Ishikawa (cell line): Measurements from ENCODE around the gene KDM1A.

Experiments
- CEBPB ChIP-seq: IDR thresholded peaks from 2 replicates; pipeline ENCODE4 v1.6.1; 2012
- CREB1 ChIP-seq: IDR thresholded peaks from 2 replicates; pipeline ENCODE4 v1.6.1; 2012; ENCODE audit warnings: low read depth
- EGR1 ChIP-seq: IDR thresholded peaks from 2 replicates; pipeline ENCODE4 v1.6.1; 2012
- EP300 ChIP-seq: IDR thresholded peaks from 2 replicates; pipeline ENCODE4 v1.6.1; 2012; ENCODE audit warnings: borderline replicate concordance
- FOXM1 ChIP-seq: IDR thresholded peaks from 2 replicates; pipeline ENCODE4 v1.6.1; 2012; ENCODE audit warnings: low read depth, borderline replicate concordance
- NFIC ChIP-seq: IDR thresholded peaks from 2 replicates; pipeline ENCODE4 v1.6.1; 2012
- RAD21 ChIP-seq: IDR thresholded peaks from 2 replicates; pipeline ENCODE4 v1.6.1; 2012; ENCODE audit warnings: low read depth
- TAF1 ChIP-seq: IDR thresholded peaks from 2 replicates; pipeline ENCODE4 v1.6.1; 2012; ENCODE audit warnings: low read depth, mild to moderate bottlenecking
- TCF12 ChIP-seq: IDR thresholded peaks from 2 replicates; pipeline ENCODE4 v1.6.1; 2012; ENCODE audit warnings: low read depth
- TEAD4 ChIP-seq: IDR thresholded peaks from 2 replicates; pipeline ENCODE4 v1.6.1; 2012
- YY1 ChIP-seq: IDR thresholded peaks from 2 replicates; pipeline ENCODE4 v1.6.1; 2012; ENCODE audit warnings: low read depth
- ZBTB7A ChIP-seq: IDR thresholded peaks from 2 replicates; pipeline ENCODE4 v1.6.1; 2012; ENCODE audit warnings: low read depth
- TF ChIP-seq, protein P1 (sequence below): IDR thresholded peaks from 2 replicates; pipeline ENCODE4 v1.6.1; 2012
- TF ChIP-seq, protein P2 (sequence below): IDR thresholded peaks from 2 replicates; pipeline ENCODE4 v1.6.1; 2012
- TF ChIP-seq, protein P3 (sequence below): IDR thresholded peaks from 2 replicates; pipeline ENCODE4 v1.6.1; 2012; ENCODE audit warnings: low read depth, mild to moderate bottlenecking

The KDM1A gene

DNA sequence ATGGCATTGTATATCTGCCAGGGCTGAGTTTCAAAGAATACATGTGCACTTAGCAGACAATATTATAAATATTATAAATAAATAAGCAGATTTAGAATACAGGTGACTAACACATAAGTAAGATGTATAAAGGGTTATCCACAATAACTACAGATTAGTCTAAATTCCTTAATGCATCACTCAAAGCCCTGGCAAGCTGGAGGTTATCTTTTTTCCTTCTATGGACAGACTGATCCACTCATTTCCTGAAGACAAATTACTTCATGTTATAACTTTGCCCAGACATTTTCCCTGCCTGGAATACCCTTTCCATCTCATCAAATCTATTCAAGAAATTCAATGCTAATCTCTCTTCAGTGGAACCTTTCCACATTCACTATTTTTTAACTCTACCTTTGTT, 110.6 kb downstream of the KDM1A start:
- TF ChIP-seq TEAD4 (no peak), CEBPB (no peak), TAF1 (no peak), YY1 (no peak), RAD21 (no peak), NFIC (no peak), EGR1 (no peak), CREB1 (no peak), FOXM1 (no peak), TCF12 (no peak), EP300 (no peak), ZBTB7A (no peak)
- TF ChIP-seq, protein P1, sequence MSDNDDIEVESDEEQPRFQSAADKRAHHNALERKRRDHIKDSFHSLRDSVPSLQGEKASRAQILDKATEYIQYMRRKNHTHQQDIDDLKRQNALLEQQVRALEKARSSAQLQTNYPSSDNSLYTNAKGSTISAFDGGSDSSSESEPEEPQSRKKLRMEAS, result no peak
- TF ChIP-seq, protein P2, sequence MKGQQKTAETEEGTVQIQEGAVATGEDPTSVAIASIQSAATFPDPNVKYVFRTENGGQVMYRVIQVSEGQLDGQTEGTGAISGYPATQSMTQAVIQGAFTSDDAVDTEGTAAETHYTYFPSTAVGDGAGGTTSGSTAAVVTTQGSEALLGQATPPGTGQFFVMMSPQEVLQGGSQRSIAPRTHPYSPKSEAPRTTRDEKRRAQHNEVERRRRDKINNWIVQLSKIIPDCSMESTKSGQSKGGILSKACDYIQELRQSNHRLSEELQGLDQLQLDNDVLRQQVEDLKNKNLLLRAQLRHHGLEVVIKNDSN, result no peak
- TF ChIP-seq, protein P3, sequence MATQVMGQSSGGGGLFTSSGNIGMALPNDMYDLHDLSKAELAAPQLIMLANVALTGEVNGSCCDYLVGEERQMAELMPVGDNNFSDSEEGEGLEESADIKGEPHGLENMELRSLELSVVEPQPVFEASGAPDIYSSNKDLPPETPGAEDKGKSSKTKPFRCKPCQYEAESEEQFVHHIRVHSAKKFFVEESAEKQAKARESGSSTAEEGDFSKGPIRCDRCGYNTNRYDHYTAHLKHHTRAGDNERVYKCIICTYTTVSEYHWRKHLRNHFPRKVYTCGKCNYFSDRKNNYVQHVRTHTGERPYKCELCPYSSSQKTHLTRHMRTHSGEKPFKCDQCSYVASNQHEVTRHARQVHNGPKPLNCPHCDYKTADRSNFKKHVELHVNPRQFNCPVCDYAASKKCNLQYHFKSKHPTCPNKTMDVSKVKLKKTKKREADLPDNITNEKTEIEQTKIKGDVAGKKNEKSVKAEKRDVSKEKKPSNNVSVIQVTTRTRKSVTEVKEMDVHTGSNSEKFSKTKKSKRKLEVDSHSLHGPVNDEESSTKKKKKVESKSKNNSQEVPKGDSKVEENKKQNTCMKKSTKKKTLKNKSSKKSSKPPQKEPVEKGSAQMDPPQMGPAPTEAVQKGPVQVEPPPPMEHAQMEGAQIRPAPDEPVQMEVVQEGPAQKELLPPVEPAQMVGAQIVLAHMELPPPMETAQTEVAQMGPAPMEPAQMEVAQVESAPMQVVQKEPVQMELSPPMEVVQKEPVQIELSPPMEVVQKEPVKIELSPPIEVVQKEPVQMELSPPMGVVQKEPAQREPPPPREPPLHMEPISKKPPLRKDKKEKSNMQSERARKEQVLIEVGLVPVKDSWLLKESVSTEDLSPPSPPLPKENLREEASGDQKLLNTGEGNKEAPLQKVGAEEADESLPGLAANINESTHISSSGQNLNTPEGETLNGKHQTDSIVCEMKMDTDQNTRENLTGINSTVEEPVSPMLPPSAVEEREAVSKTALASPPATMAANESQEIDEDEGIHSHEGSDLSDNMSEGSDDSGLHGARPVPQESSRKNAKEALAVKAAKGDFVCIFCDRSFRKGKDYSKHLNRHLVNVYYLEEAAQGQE, result no peak

DNA sequence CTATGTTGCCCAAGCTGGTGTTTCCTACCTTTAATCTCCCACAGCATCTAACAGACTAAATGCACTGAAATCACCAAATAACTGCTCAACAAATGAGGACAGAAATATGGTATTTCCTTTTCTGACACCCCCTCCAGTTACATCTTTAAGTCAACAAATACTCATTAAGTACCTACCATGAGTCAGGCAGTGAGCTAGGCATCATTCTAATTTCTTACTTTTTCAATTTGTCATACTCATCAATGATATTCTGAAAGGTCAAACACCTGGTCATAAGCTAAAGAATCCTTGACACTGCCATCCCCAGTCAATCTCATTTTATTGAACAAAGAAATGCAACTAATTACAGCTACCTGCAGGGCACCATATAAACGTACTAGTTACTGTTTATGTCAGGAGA, 112.8 kb downstream of the KDM1A start:
- TF ChIP-seq TCF12 (no peak), CEBPB (no peak)
